H1 (cell line): ENCODE results near the gene NT5M. TPM values are rescaled to one million over a fixed set of nuclear protein-coding genes. Genes with fewer than 3 reads are reported as not detected.

Experiments used
- CTCF ChIA-PET: fragments of 300-600 bp; sonication (Branson Sonifier 250); formaldehyde crosslinking; loops from one replicate; lab custom pipeline; 2021; ENCODE audit not compliant: partially characterized antibody; lab: Charles Lee
- POLR2A ChIA-PET: fragments of 300-600 bp; sonication (Branson Sonifier 250); formaldehyde crosslinking; loops from one replicate; lab custom pipeline; 2021; ENCODE audit warnings: inconsistent platforms; ENCODE audit not compliant: partially characterized antibody; lab: Charles Lee
- DNase-seq, 2 experiments: peaks; one replicate each; pipeline versions ENCODE4 v3.0.0 to v3.0.0-alpha.2; 2010 to 2022; ENCODE audit warnings: low spot score in 2 of 2, low read depth in 1 of 2, mixed read lengths in 1 of 2
- FAIRE-seq: peaks from 2 replicates; lab custom pipeline; 2011; peaks lifted over from hg19 to GRCh38; lab: Jason Lieb, UNC
- H2AFZ ChIP-seq: 2 replicates; pipeline ENCODE4 v1.8.1; 2012; ENCODE audit warnings: low read length, inconsistent platforms
- H2AK5ac ChIP-seq: 2 replicates; pipeline ENCODE4 v1.6.1; 2013; ENCODE audit warnings: low read depth, low read length
- H2BK120ac ChIP-seq: replicated peaks from 2 replicates; pipeline ENCODE3; 2013; ENCODE audit warnings: low read depth, low read length, inconsistent platforms
- H2BK12ac ChIP-seq: 2 replicates; pipeline ENCODE4 v1.6.1; 2013; ENCODE audit warnings: low read depth, low read length
- H2BK15ac ChIP-seq: 2 replicates; pipeline ENCODE4 v1.6.1; 2013; ENCODE audit warnings: low read length
- H2BK20ac ChIP-seq: 2 replicates; pipeline ENCODE4 v1.6.1; 2013; ENCODE audit warnings: low read length
- H2BK5ac ChIP-seq: 2 replicates; pipeline ENCODE4 v1.6.1; 2013; ENCODE audit warnings: low read depth, low read length
- H3K14ac ChIP-seq: 2 replicates; pipeline ENCODE4 v1.6.1; 2013; ENCODE audit warnings: inconsistent platforms; ENCODE audit not compliant: insufficient read length
- H3K18ac ChIP-seq: 2 replicates; pipeline ENCODE4 v1.6.1; 2013; ENCODE audit warnings: low read length; ENCODE audit errors: extremely low read depth
- H3K23ac ChIP-seq: 2 replicates; pipeline ENCODE4 v1.6.1; 2013; ENCODE audit warnings: inconsistent platforms; ENCODE audit not compliant: insufficient read length
- H3K23me2 ChIP-seq: 2 replicates; pipeline ENCODE4 v1.6.1; 2013; ENCODE audit warnings: low read depth, low read length
- H3K27ac ChIP-seq: 2 replicates; pipeline ENCODE4 v1.6.1; 2011; ENCODE audit warnings: low read depth, low read length, inconsistent platforms
- H3K27me3 ChIP-seq, 4 experiments: replicated peaks in 1 of 4; 1 replicate in 1 of 4; 2 replicates in 3 of 4; pipeline versions ENCODE4 v1.6.1 to v1.8.1; 2011 to 2013; ENCODE audit warnings: low read length in 3 of 4, mild to moderate bottlenecking in 3 of 4, inconsistent platforms in 2 of 4, mixed read lengths in 2 of 4, moderate library complexity in 1 of 4; ENCODE audit not compliant: control insufficient read depth in 3 of 4, insufficient read depth in 3 of 4; ENCODE audit errors: extremely low read depth in 1 of 4
- H3K36me3 ChIP-seq, 4 experiments: 2 replicates each; pipeline versions ENCODE4 v1.6.1 to v1.8.1; 2011 to 2013; ENCODE audit warnings: mild to moderate bottlenecking in 4 of 4, low read length in 3 of 4, moderate library complexity in 2 of 4, control low read depth in 1 of 4, inconsistent platforms in 1 of 4; ENCODE audit not compliant: insufficient read depth in 4 of 4, control insufficient read depth in 2 of 4
- H3K4ac ChIP-seq: replicated peaks from 2 replicates; pipeline ENCODE3; 2013; ENCODE audit warnings: low read length, low read depth, mixed read lengths, inconsistent platforms; ENCODE audit not compliant: insufficient read length
- H3K4me1 ChIP-seq, 4 experiments: replicated peaks in 1 of 4; 1 replicate in 1 of 4; 2 replicates in 3 of 4; pipeline versions ENCODE4 v1.6.1 to v1.8.1; 2011 to 2013; ENCODE audit warnings: low read length in 3 of 4, inconsistent platforms in 2 of 4, mixed read lengths in 1 of 4; ENCODE audit not compliant: insufficient read depth in 4 of 4, control insufficient read depth in 3 of 4
- H3K4me2 ChIP-seq, 2 experiments: 2 replicates each; pipeline versions ENCODE4 v1.6.1 to v1.8.1; 2011 to 2013; ENCODE audit warnings: low read depth in 2 of 2, low read length in 2 of 2, control low read depth in 1 of 2, inconsistent platforms in 1 of 2, mild to moderate bottlenecking in 1 of 2; ENCODE audit not compliant: insufficient read depth in 1 of 2
- H3K4me3 ChIP-seq, 4 experiments: fragments of 200-600, 300-600 bp in 1 of 4; sonication (generic), shearing (Covaris generic), sonication (Bioruptor Twin) in 1 of 4; 2 replicates each; pipeline versions ENCODE4 v1.5.1 to v1.8.1; 2011 to 2016; ENCODE audit warnings: low read length in 4 of 4, low read depth in 3 of 4, control low read depth in 2 of 4, inconsistent platforms in 2 of 4, mild to moderate bottlenecking in 2 of 4, mixed read lengths in 1 of 4, moderate library complexity in 1 of 4; ENCODE audit not compliant: insufficient read depth in 2 of 4; ENCODE audit errors: extremely low read depth in 1 of 4
- H3K56ac ChIP-seq: replicated peaks from 2 replicates; pipeline ENCODE3; 2013; ENCODE audit warnings: low read depth, mild to moderate bottlenecking, mixed read lengths, low read length, inconsistent platforms; ENCODE audit not compliant: insufficient read length
- H3K79me1 ChIP-seq: 2 replicates; pipeline ENCODE4 v1.6.1; 2013; ENCODE audit warnings: low read depth, low read length, control low read depth
- H3K79me2 ChIP-seq, 2 experiments: 2 replicates each; pipeline versions ENCODE4 v1.6.1 to v1.8.1; 2012 to 2013; ENCODE audit warnings: low read length in 2 of 2, mild to moderate bottlenecking in 2 of 2, inconsistent platforms in 1 of 2; ENCODE audit not compliant: insufficient read depth in 2 of 2, control insufficient read depth in 1 of 2
- H3K9ac ChIP-seq, 4 experiments: replicated peaks in 1 of 4; 1 replicate in 1 of 4; 2 replicates in 3 of 4; pipeline versions ENCODE4 v1.6.1 to v1.8.1; 2011 to 2013; ENCODE audit warnings: low read depth in 3 of 4, low read length in 3 of 4, control low read depth in 2 of 4, mild to moderate bottlenecking in 2 of 4, moderate library complexity in 2 of 4, inconsistent platforms in 1 of 4; ENCODE audit errors: extremely low read depth in 1 of 4
- H3K9me3 ChIP-seq, 2 experiments: 2 replicates each; pipeline versions ENCODE4 v1.6.1 to v1.8.1; 2012 to 2013; ENCODE audit warnings: mild to moderate bottlenecking in 2 of 2, moderate library complexity in 2 of 2, control low read depth in 1 of 2, inconsistent platforms in 1 of 2, low read depth in 1 of 2, low read length in 1 of 2, mixed read lengths in 1 of 2; ENCODE audit not compliant: insufficient read depth in 2 of 2
- H4K20me1 ChIP-seq, 2 experiments: replicated peaks in 1 of 2; 2 replicates each; pipeline versions ENCODE3 to v1.8.1; 2011 to 2013; ENCODE audit warnings: inconsistent platforms in 2 of 2, low read length in 2 of 2, mild to moderate bottlenecking in 1 of 2; ENCODE audit not compliant: insufficient read depth in 2 of 2, control insufficient read depth in 1 of 2
- H4K5ac ChIP-seq: 2 replicates; pipeline ENCODE4 v1.6.1; 2013; ENCODE audit warnings: low read length, low read depth, mixed read lengths, inconsistent platforms; ENCODE audit not compliant: insufficient read length
- H4K8ac ChIP-seq: 2 replicates; pipeline ENCODE4 v1.8.0; 2013; ENCODE audit warnings: mild to moderate bottlenecking, moderate library complexity, low read length, inconsistent platforms; ENCODE audit not compliant: insufficient read depth; ENCODE audit errors: extremely low read depth
- H4K91ac ChIP-seq: replicated peaks from 2 replicates; pipeline ENCODE3; 2013; ENCODE audit warnings: low read length, mixed read lengths, inconsistent platforms; ENCODE audit not compliant: insufficient read length
- EZH2 ChIP-seq: fragments of 200-600 bp; sonication (generic); IDR thresholded peaks from 2 replicates; pipeline ENCODE4 v1.7.1; 2012; ENCODE audit warnings: low read depth, mild to moderate bottlenecking, moderate library complexity, low read length, inconsistent platforms; ENCODE audit not compliant: severe bottlenecking
- FOSL1 ChIP-seq: IDR thresholded peaks from 2 replicates; pipeline ENCODE4 v1.6.1; 2011; ENCODE audit warnings: mild to moderate bottlenecking, low read depth, low read length, moderate library complexity; ENCODE audit not compliant: insufficient read depth
- POLR2A ChIP-seq, 2 experiments: IDR thresholded peaks; 1 replicate in 1 of 2; 2 replicates in 1 of 2; pipeline ENCODE4 v1.6.1; 2011; ENCODE audit warnings: low read depth in 2 of 2, low read length in 2 of 2, mild to moderate bottlenecking in 2 of 2; ENCODE audit errors: control extremely low read depth in 1 of 2
- RXRA ChIP-seq: IDR thresholded peaks from 2 replicates; pipeline ENCODE4 v1.6.1; 2011; ENCODE audit warnings: low read depth, mild to moderate bottlenecking, low read length, moderate library complexity; ENCODE audit not compliant: insufficient read depth
- SAP30 ChIP-seq: fragments of 300-600 bp; sonication (generic); IDR thresholded peaks from 2 replicates; pipeline ENCODE4 v1.7.1; 2012; ENCODE audit warnings: low read length, moderate library complexity, mild to moderate bottlenecking, inconsistent platforms; ENCODE audit not compliant: insufficient read depth, insufficient replicate concordance
- SRF ChIP-seq: IDR thresholded peaks from 2 replicates; pipeline ENCODE4 v1.6.1; 2011; ENCODE audit warnings: mild to moderate bottlenecking, low read depth, low read length, moderate library complexity
- TAF1 ChIP-seq: IDR thresholded peaks from 2 replicates; pipeline ENCODE4 v1.6.1; 2011; ENCODE audit warnings: mild to moderate bottlenecking, low read depth, low read length
- WGBS, 2 experiments: shearing (Covaris generic) in 1 of 2; methylation state at CpG; one replicate each; pipeline versions ENCODE4 v1.1.6 to v1.1.7; 2013 to 2015; ENCODE audit warnings: low lambda C conversion rate in 2 of 2, mixed read lengths in 2 of 2, inconsistent platforms in 1 of 2, low coverage in 1 of 2, missing lambda C conversion rate in 1 of 2; ENCODE audit not compliant: insufficient replicate concordance in 2 of 2, insufficient coverage in 1 of 2, insufficient read length in 1 of 2; ENCODE audit errors: extremely low coverage in 1 of 2, missing lambda C conversion rate in 1 of 2; 5-methylcytosine and 5-hydroxymethylcytosine counted together
- polyA plus RNA-seq, 7 experiments: library from polyadenylated mRNA; depleted of rRNA in 3 of 7; stranded (reverse) in 5 of 7; unstranded in 2 of 7; fragments of >200 nt in 5 of 7; fragments of 200-250 nt in 2 of 7; gene quantifications; 1 replicate in 5 of 7; 2 replicates in 1 of 7; 4 replicates in 1 of 7; pipeline versions ENCODE4 v1.2.1 to v1.2.3, GENCODE V29; 2011 to 2013; ENCODE audit warnings: missing spikeins in 2 of 7, mixed read lengths in 2 of 7
- total RNA-seq: library from RNA; stranded (reverse); fragmentation: NEBNext Ultra II Directional; extraction: Animal tissue kit (Norgen Biotek cat#: 25700); gene quantifications from 2 replicates; pipeline ENCODE4 v1.2.1, GENCODE V29; 2021

NT5M gene
- total and polyA plus RNA-seq, 2 of the 8 experiments (the other 6 are each of a cell fraction or from before 2014, with no cell fraction given) = 7.6 to 18.2 TPM

GRCh38 chr17:17347956-17348871 lies 45.0 kb downstream of the NT5M start:
- H3K79me2 ChIP-seq = no peaks in the 10 kb centered on the region
- H3K4me2 ChIP-seq = no peak overlapping the region
- H3K23ac ChIP-seq = no peak overlapping the region
- no peak overlapping the region for H4K5ac ChIP-seq
- H2AFZ ChIP-seq = no peak overlapping the region
- no peak overlapping the region for H3K56ac ChIP-seq
- H2BK120ac ChIP-seq = no peak overlapping the region
- POLR2A ChIA-PET = no interaction called here
- no peaks in the 10 kb centered on the region for H3K36me3 ChIP-seq
- no peak overlapping the region; the same call in 1 of the 2 replicates for H3K18ac ChIP-seq
- WGBS, 2 experiments = 92% methylated on average over 9 of the region's 10 CpGs; no CpG with 5 or more reads in 1 of the 2 experiments
- peak overlapping the region; percentile 18; the same call in 1 of the 2 replicates for H2BK20ac ChIP-seq
- FAIRE-seq = no peak
- H2BK5ac ChIP-seq = no peak overlapping the region
- H4K8ac ChIP-seq = no peak overlapping the region
- H3K9ac ChIP-seq = no peak overlapping the region
- DNase-seq = no peak
- H3K79me1 ChIP-seq = no peaks in the 10 kb centered on the region
- TF ChIP-seq FOSL1 (no peak), RXRA (no peak), SRF (no peak), TAF1 (no peak), SAP30 (no peak), EZH2 (no peak), POLR2A (IDR thresholded peaks at IDR 0.05; ENCODE audit: control extremely low read depth in 1 of 2, low read depth in 2 of 2, low read length in 2 of 2) (no peak)
- TF ChIP-seq, all 59 proteins: peak for 0
- Histone ChIP-seq H3K14ac (no peak overlapping the region), H2BK12ac (no peak overlapping the region), H4K20me1 (no peaks in the 10 kb centered on the region), H3K27ac (no peak overlapping the region), H3K4me3 (no peak overlapping the region), H3K4me1 (peaks cover 0 to 9% (median 8%) of the 10 kb centered on the region in 4 experiments; a peak in 5 of 7 replicates), H3K27me3 (no peaks in the 10 kb centered on the region), H3K4ac (no peak overlapping the region), H4K91ac (no peak overlapping the region), H3K23me2 (no peaks in the 10 kb centered on the region; the same call in 1 of the 2 replicates), H2BK15ac (no peak overlapping the region), H2AK5ac (no peak overlapping the region), H3K9me3 (no peaks in the 10 kb centered on the region)
- CTCF ChIA-PET = interaction anchor here (0.7 to 1.3 kb wide), 6 partner anchors 35 to 294 kb away, joined by 3 to 4 read pairs (median 3); no protein-coding TSS in a partner anchor
